CMK (cell line): ENCODE results near the gene USP34.
"Not testable (repeated sequence)": the region's sequence is repeated elsewhere in the genome, so short reads cannot be mapped to it uniquely, and the experiment has no call there.

Source experiments
- DNase-seq: peaks from one replicate; pipeline ENCODE4 v3.0.0-alpha.2; 2010; ENCODE audit warnings: low read depth

Gene USP34

GRCh38 chr2:61247204-61247812, 223.6 kb downstream of the USP34 start:
- DNase-seq: no peak

GRCh38 chr2:61244694-61245093, 226.2 kb downstream of the USP34 start:
- DNase-seq: no peak

GRCh38 chr2:61241266-61241665, 229.6 kb downstream of the USP34 start:
- no peak for DNase-seq

GRCh38 chr2:61238219-61239012, 232.5 kb downstream of the USP34 start:
- no peak for DNase-seq

GRCh38 chr2:61235716-61236115, 235.2 kb downstream of the USP34 start:
- no peak for DNase-seq

- no peak for DNase-seq
Measured at GRCh38 chr2:61233581-61233980, 237.3 kb downstream of the USP34 start.

- no peak for DNase-seq
Measured at GRCh38 chr2:61229936-61230335, 241.0 kb downstream of the USP34 start.

- DNase-seq: no peak
Measured at GRCh38 chr2:61222567-61222966, 248.3 kb downstream of the USP34 start.

GRCh38 chr2:61221819-61222218, 249.1 kb downstream of the USP34 start:
- no peak for DNase-seq

GRCh38 chr2:61220768-61221167, 250.1 kb downstream of the USP34 start:
- DNase-seq: no peak

- no peak for DNase-seq
Measured at GRCh38 chr2:61218817-61219170, 252.1 kb downstream of the USP34 start.

- DNase-seq: no peak
Measured at GRCh38 chr2:61218076-61218816, 252.6 kb downstream of the USP34 start.

- DNase-seq: no peak
Measured at GRCh38 chr2:61214171-61214570, 256.7 kb downstream of the USP34 start.

- DNase-seq: no peak
Measured at GRCh38 chr2:61210332-61210981, 260.4 kb downstream of the USP34 start.

GRCh38 chr2:61205132-61205531, 265.8 kb downstream of the USP34 start:
- no peak for DNase-seq

GRCh38 chr2:61196671-61197070, 274.2 kb downstream of the USP34 start:
- DNase-seq: no peak

- DNase-seq: not testable (repeated sequence)
Measured at GRCh38 chr2:61194646-61195045, 276.2 kb downstream of the USP34 start.

GRCh38 chr2:61193670-61194561, 277.0 kb downstream of the USP34 start:
- no peak for DNase-seq

GRCh38 chr2:61187085-61187484, 283.8 kb downstream of the USP34 start:
- no peak for DNase-seq

GRCh38 chr2:61185231-61185728, 285.6 kb downstream of the USP34 start:
- DNase-seq: no peak

GRCh38 chr2:61184263-61184662, 286.6 kb downstream of the USP34 start:
- no peak for DNase-seq
